Liver (tissue), 9 donors: ENCODE results near the gene GIPR. TPM values are rescaled to one million over a fixed set of nuclear protein-coding genes. Genes with fewer than 3 reads are reported as not detected.
A peak's percentile ranks its signal among the peaks of the same experiment; 100 is the strongest.

ENCODE experiments used
- DNase-seq: peaks from one replicate; pipeline ENCODE4 v3.0.0-alpha.2; 2017; ENCODE audit warnings: low spot score
- H3K27ac ChIP-seq, 2 donors: one replicate each; pipeline ENCODE4 v1.7.0; 2013; ENCODE audit warnings: inconsistent platforms in 2 of 2, low read length in 2 of 2, control low read depth in 1 of 2, low read depth in 1 of 2, mild to moderate bottlenecking in 1 of 2
- H3K27me3 ChIP-seq, 4 donors: one replicate each; pipeline versions ENCODE4 v1.6.1 to v1.7.0; 2013; ENCODE audit warnings: low read length in 3 of 4, inconsistent platforms in 1 of 4, mild to moderate bottlenecking in 1 of 4, moderate library complexity in 1 of 4; ENCODE audit not compliant: control insufficient read depth in 4 of 4, insufficient read depth in 4 of 4
- H3K36me3 ChIP-seq, 4 donors: one replicate each; pipeline versions ENCODE4 v1.6.1 to v1.7.0; 2013; ENCODE audit warnings: low read length in 3 of 4, mild to moderate bottlenecking in 3 of 4, low read depth in 1 of 4, moderate library complexity in 1 of 4; ENCODE audit not compliant: control insufficient read depth in 4 of 4, insufficient read depth in 3 of 4
- H3K4me1 ChIP-seq, 4 donors: one replicate each; pipeline versions ENCODE4 v1.6.1 to v1.7.0; 2013; ENCODE audit warnings: low read length in 3 of 4, mild to moderate bottlenecking in 3 of 4, moderate library complexity in 1 of 4; ENCODE audit not compliant: control insufficient read depth in 4 of 4, insufficient read depth in 4 of 4
- H3K4me3 ChIP-seq, 3 donors: one replicate each; pipeline versions ENCODE4 v1.6.1 to v1.7.0; 2013; ENCODE audit warnings: low read length in 3 of 3, control low read depth in 1 of 3, low read depth in 1 of 3, mild to moderate bottlenecking in 1 of 3
- H3K9ac ChIP-seq, 2 donors: one replicate each; pipeline ENCODE4 v1.7.0; 2013; ENCODE audit warnings: low read length in 2 of 2, mild to moderate bottlenecking in 2 of 2, moderate library complexity in 2 of 2, control low read depth in 1 of 2, low read depth in 1 of 2
- H3K9me3 ChIP-seq, 4 donors: one replicate each; pipeline versions ENCODE4 v1.6.1 to v1.7.0; 2013; ENCODE audit warnings: low read length in 3 of 4; ENCODE audit not compliant: control insufficient read depth in 4 of 4
- ATF3 ChIP-seq: IDR thresholded peaks from 2 replicates; pipeline ENCODE4 v1.6.1; 2016; ENCODE audit warnings: antibody characterized with exemption
- CTCF ChIP-seq: fragments of 150-350 bp; IDR thresholded peaks from 2 replicates; pipeline ENCODE4 v1.5.1; 2017; ENCODE audit warnings: improper control_type of control experiment, low read depth, low read length; ENCODE audit not compliant: missing input control
- EGR1 ChIP-seq, 2 donors: IDR thresholded peaks; 2 replicates each; pipeline ENCODE4 v1.6.1; 2016 to 2018; ENCODE audit warnings: antibody characterized with exemption in 2 of 2, low read depth in 2 of 2
- FOXA2 ChIP-seq: IDR thresholded peaks from 2 replicates; pipeline ENCODE4 v1.6.1; 2016; ENCODE audit warnings: antibody characterized with exemption
- GABPA ChIP-seq, 2 donors: IDR thresholded peaks in 1 of 2; conservative IDR thresholded peaks in 1 of 2; 2 replicates each; pipeline ENCODE4 v1.6.1; 2016; ENCODE audit warnings: antibody characterized with exemption in 2 of 2, mild to moderate bottlenecking in 1 of 2, moderate library complexity in 1 of 2
- HNF4A ChIP-seq, 2 donors: conservative IDR thresholded peaks; 2 replicates each; pipeline ENCODE4 v1.6.1; 2016; ENCODE audit warnings: antibody characterized with exemption in 2 of 2, mild to moderate bottlenecking in 2 of 2
- HNF4G ChIP-seq: IDR thresholded peaks from 2 replicates; pipeline ENCODE4 v1.6.1; 2016; ENCODE audit warnings: antibody characterized with exemption
- JUND ChIP-seq, 2 donors: IDR thresholded peaks; 2 replicates each; pipeline ENCODE4 v1.6.1; 2016; ENCODE audit warnings: antibody characterized with exemption in 2 of 2
- MAX ChIP-seq: IDR thresholded peaks from 2 replicates; pipeline ENCODE4 v1.6.1; 2016; ENCODE audit warnings: antibody characterized with exemption
- NR2F2 ChIP-seq: IDR thresholded peaks from 2 replicates; pipeline ENCODE4 v1.6.1; 2016; ENCODE audit warnings: antibody characterized with exemption
- RAD21 ChIP-seq, 2 donors: IDR thresholded peaks; 2 replicates each; pipeline ENCODE4 v1.6.1; 2016; ENCODE audit warnings: antibody characterized with exemption in 2 of 2, mild to moderate bottlenecking in 2 of 2
- REST ChIP-seq: IDR thresholded peaks from 2 replicates; pipeline ENCODE4 v1.6.1; 2016; ENCODE audit warnings: antibody characterized with exemption, mild to moderate bottlenecking
- SP1 ChIP-seq: IDR thresholded peaks from 2 replicates; pipeline ENCODE4 v1.6.1; 2018; ENCODE audit warnings: antibody characterized with exemption, mild to moderate bottlenecking
- TAF1 ChIP-seq: conservative IDR thresholded peaks from 2 replicates; pipeline ENCODE4 v1.6.1; 2016; ENCODE audit warnings: antibody characterized with exemption, mild to moderate bottlenecking
- YY1 ChIP-seq: IDR thresholded peaks from 2 replicates; pipeline ENCODE4 v1.6.1; 2016; ENCODE audit warnings: antibody characterized with exemption, mild to moderate bottlenecking
- ZBTB33 ChIP-seq: IDR thresholded peaks from 2 replicates; pipeline ENCODE4 v1.6.1; 2016; ENCODE audit warnings: antibody characterized with exemption
- WGBS: extraction: QIAGEN DNeasy Blood & Tissue Kit; methylation state at CpG from one replicate; pipeline ENCODE4 v1.1.7; 2013; 5-methylcytosine and 5-hydroxymethylcytosine counted together
- polyA plus RNA-seq, 2 donors: library from polyadenylated mRNA; stranded (reverse) in 1 of 2; unstranded in 1 of 2; fragments of 200-250 nt in 1 of 2; fragments of >200 nt in 1 of 2; fragmentation: Nextera tagmentation in 1 of 2; extraction: Ambion mirVana in 1 of 2; gene quantifications; one replicate each; pipeline versions ENCODE4 v1.2.1 to v1.2.3, GENCODE V29; 2013 to 2015
- total RNA-seq, 2 donors: library from RNA; depleted of rRNA; stranded (reverse); fragments of >200 nt; gene quantifications; one replicate each; pipeline ENCODE4 v1.2.3, GENCODE V29; 2014
- donor health status: healthy.
- donor health status: healthy.
- donor health status: healthy.
- donor health status: healthy.
- donor health status: healthy.

The GIPR gene
- total and polyA plus RNA-seq, 4 donors: 0.05 to 0.50 (median 0.07) TPM

- Histone ChIP-seq H3K4me1 (peaks cover 4 to 32% (median 19%) of the 10 kb centered on the region in 4 donors), H3K4me3 (peak overlapping the region in 1 of 3 donors; percentile 36), H3K9me3 (no peaks in the 10 kb centered on the region), H3K9ac (no peak overlapping the region), H3K27me3 (no peaks in the 10 kb centered on the region), H3K27ac (no peak overlapping the region), H3K36me3 (no peaks in the 10 kb centered on the region)
- peak; percentile 44 for DNase-seq
- TF ChIP-seq RAD21 (IDR thresholded peaks at IDR 0.05) (peak in 1 of 2 donors; percentile 4), SP1 (peak; percentile 40), GABPA (IDR thresholded peaks at IDR 0.05 in 1 of 2, conservative IDR thresholded peaks at IDR 0.05 in 1 of 2) (no peak)
- WGBS: 3% methylated on average over 27 of the region's 27 CpGs
These were observed 22.2 kb upstream of the GIPR start for GRCh38 chr19:45645631-45646344.

- H3K27ac ChIP-seq: no peak overlapping the region
- H3K9ac ChIP-seq: peak overlapping the region in 1 of 2 donors; percentile 22
- no peak for TF ChIP-seq TAF1
- TF ChIP-seq ZBTB33: no peak
- TF ChIP-seq FOXA2: no peak
- 16% methylated on average over 9 of the region's 9 CpGs for WGBS
- H3K4me1 ChIP-seq: peaks cover 4 to 27% (median 13%) of the 10 kb centered on the region in 4 donors
- H3K4me3 ChIP-seq: peak overlapping the region in 1 of 3 donors; percentile 36
- no peaks in the 10 kb centered on the region for H3K9me3 ChIP-seq
- no peak for DNase-seq
- no peaks in the 10 kb centered on the region for H3K36me3 ChIP-seq
- H3K27me3 ChIP-seq: no peaks in the 10 kb centered on the region
These were observed 21.7 kb upstream of the GIPR start for GRCh38 chr19:45646345-45646698.

GRCh38 chr19:45650722-45651121 is 17.3 kb upstream of the GIPR start:
- Histone ChIP-seq H3K9me3 (no peaks in the 10 kb centered on the region), H3K4me1 (peaks cover 0 to 5% (median 0%) of the 10 kb centered on the region in 4 donors), H3K36me3 (no peaks in the 10 kb centered on the region), H3K9ac (no peak overlapping the region), H3K27me3 (no peaks in the 10 kb centered on the region), H3K27ac (no peak overlapping the region), H3K4me3 (no peak overlapping the region)
- 84% methylated on average over 3 of the region's 3 CpGs for WGBS
- no peak for DNase-seq
- TF ChIP-seq MAX (no peak), ZBTB33 (no peak), TAF1 (no peak), FOXA2 (no peak), GABPA (IDR thresholded peaks at IDR 0.05 in 1 of 2, conservative IDR thresholded peaks at IDR 0.05 in 1 of 2) (no peak), HNF4A (conservative IDR thresholded peaks at IDR 0.05) (no peak), JUND (IDR thresholded peaks at IDR 0.05) (no peak), NR2F2 (no peak), ATF3 (no peak), HNF4G (no peak), YY1 (no peak), EGR1 (IDR thresholded peaks at IDR 0.05; ENCODE audit: low read depth in 2 of 2) (no peak), SP1 (no peak), REST (no peak), CTCF (no peak)
